ENCODE measurements around the gene CLDN19.

Gene CLDN19

DNA sequence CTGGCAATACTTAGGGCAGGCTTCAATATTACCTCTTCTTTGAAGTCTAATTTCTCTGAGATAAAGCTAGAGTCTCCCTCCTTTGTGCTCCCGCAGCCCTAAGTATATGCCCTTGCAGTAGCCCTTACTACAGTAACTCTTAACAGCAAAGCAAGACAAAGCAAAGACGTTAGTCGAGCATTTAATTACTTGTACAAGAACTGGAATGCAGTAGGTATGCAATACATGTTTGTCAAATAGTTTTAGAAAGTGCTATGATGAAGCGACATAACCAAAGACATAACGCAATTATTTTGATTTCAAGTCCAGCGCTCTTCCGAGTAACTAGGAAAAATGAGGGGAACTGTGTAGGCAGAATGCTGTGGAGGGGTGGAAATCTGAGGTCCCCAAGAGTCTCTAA, 25.2 kb upstream of the CLDN19 start:
- no peak for DNase-seq (ENCODE audit: low spot score)
- in situ Hi-C loops (cut with MboI; ENCODE audit: low sequenced_read_pairs, unreplicated experiment) = no loop called here
- TF ChIP-seq, protein P1, sequence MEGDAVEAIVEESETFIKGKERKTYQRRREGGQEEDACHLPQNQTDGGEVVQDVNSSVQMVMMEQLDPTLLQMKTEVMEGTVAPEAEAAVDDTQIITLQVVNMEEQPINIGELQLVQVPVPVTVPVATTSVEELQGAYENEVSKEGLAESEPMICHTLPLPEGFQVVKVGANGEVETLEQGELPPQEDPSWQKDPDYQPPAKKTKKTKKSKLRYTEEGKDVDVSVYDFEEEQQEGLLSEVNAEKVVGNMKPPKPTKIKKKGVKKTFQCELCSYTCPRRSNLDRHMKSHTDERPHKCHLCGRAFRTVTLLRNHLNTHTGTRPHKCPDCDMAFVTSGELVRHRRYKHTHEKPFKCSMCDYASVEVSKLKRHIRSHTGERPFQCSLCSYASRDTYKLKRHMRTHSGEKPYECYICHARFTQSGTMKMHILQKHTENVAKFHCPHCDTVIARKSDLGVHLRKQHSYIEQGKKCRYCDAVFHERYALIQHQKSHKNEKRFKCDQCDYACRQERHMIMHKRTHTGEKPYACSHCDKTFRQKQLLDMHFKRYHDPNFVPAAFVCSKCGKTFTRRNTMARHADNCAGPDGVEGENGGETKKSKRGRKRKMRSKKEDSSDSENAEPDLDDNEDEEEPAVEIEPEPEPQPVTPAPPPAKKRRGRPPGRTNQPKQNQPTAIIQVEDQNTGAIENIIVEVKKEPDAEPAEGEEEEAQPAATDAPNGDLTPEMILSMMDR (IDR thresholded peaks at IDR 0.05; ENCODE audit: borderline replicate concordance, control extremely low read depth, extremely low read depth, insufficient read depth, missing control alignments) = no peak

DNA sequence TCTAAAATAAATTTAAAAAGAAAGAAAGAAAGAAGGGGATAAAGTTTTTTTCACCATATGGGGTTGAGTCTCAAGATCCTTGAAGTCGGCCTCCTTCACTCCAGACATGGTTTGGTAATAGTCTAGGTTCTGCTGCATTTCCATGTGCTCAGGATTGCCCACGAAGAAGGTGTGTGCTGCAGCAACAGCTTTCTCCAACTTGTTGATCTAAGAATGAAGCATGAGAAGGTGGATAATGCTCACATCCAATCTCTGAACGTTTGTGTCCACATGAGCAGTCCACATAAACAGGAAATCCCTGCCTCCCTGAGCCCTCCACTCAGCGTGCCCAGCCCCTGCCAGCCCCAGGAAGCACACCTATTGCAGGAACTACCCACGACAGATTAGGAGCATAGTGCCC, 22.2 kb upstream of the CLDN19 start:
- TF ChIP-seq, protein P1 (IDR thresholded peaks at IDR 0.05; ENCODE audit: borderline replicate concordance, control extremely low read depth, extremely low read depth, insufficient read depth, missing control alignments) = no peak
- DNase-seq (ENCODE audit: low spot score) = no peak
- in situ Hi-C loops (cut with MboI; ENCODE audit: low sequenced_read_pairs, unreplicated experiment) = no loop called here

DNA sequence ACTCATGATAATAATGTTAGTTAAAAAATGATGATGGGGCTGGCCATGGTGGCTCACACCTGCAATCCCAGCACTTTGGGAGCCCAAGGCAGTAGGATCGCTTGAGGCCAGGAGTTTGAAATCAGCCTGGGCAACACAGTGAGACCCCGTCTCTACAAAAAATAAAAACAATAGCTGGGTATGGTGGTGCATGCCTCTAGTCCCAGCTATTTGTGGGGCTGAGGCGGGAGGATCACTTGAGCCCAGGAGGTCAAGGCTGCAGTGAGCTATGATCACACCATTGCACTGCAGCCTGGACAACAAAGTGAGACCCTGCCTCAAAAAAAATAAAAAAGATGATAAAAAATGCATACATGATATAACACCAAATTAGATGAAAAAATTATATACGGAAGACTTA, 21.5 kb upstream of the CLDN19 start:
- TF ChIP-seq, protein P1 (IDR thresholded peaks at IDR 0.05; ENCODE audit: borderline replicate concordance, control extremely low read depth, extremely low read depth, insufficient read depth, missing control alignments) = no peak
- in situ Hi-C loops (cut with MboI; ENCODE audit: low sequenced_read_pairs, unreplicated experiment) = no loop called here
- DNase-seq (ENCODE audit: low spot score) = no peak

DNA sequence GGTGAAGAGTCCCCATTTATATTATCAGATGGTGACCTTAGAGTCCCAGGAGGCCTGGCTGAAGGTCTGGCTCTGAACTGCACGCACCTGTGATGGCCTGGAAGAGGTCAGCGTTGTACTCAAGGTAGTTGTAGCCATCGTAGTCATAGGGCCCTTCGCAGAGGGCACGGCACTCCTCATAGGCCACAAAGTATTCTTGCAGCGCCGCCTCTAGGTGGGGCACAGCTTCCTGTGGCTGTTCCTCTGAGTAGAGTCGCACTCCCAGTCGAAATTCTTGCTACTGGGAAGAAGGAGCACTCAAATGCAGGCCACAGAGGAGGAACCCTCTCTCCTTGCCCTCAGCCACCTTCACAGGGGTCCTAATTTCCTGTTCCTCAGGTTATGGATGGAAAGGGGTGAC, 19.1 kb upstream of the CLDN19 start:
- no peak for DNase-seq (ENCODE audit: low spot score)
- in situ Hi-C loops (cut with MboI; ENCODE audit: low sequenced_read_pairs, unreplicated experiment) = no loop called here
- TF ChIP-seq, protein P1 (IDR thresholded peaks at IDR 0.05; ENCODE audit: borderline replicate concordance, control extremely low read depth, extremely low read depth, insufficient read depth, missing control alignments) = no peak

DNA sequence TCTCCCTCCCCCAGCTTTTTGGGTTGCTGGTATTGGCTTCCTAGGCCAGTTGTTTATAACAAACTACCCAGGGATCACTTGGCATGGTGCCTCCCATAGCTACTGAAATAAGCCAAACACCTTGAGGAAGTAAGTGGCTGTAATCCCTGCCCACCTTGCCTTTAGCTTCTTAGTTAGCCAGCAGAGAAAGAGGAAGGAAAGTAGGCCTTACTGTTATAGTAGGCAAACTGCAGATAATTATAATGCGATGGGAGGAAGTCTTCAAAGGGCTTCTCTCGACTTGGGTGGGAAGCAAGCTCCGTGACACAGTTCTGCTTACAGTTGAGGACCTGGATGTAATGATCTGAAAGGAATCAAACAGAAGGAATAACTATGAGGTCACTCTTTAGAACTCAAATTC, 18.6 kb upstream of the CLDN19 start:
- no peak for DNase-seq (ENCODE audit: low spot score)
- TF ChIP-seq, protein P1 (IDR thresholded peaks at IDR 0.05; ENCODE audit: borderline replicate concordance, control extremely low read depth, extremely low read depth, insufficient read depth, missing control alignments) = no peak
- in situ Hi-C loops (cut with MboI; ENCODE audit: low sequenced_read_pairs, unreplicated experiment) = no loop called here

DNA sequence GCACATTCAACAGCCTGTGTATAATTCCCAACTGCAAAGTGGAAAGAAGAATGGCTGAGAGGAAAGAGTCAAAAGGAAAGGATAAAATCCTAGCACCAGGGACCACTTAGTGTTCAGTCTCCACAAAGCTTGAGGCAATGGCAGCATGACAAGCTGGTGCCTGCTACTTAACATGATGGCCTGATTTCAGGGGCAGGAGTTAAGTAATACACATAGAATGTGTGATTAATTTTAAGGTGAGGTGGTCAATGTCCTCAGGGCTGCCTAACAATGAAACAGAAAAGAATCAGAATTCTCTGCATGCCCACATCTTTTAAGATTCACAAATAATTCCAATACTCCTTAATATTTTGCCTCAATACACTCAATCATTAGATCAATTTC, 17.8 kb upstream of the CLDN19 start:
- TF ChIP-seq, protein P1 (IDR thresholded peaks at IDR 0.05; ENCODE audit: borderline replicate concordance, control extremely low read depth, extremely low read depth, insufficient read depth, missing control alignments) = no peak
- no peak for DNase-seq (ENCODE audit: low spot score)
- in situ Hi-C loops (cut with MboI; ENCODE audit: low sequenced_read_pairs, unreplicated experiment) = no loop called here

All from GM13976 (cell line).